ENCODE measurements around the gene EMID1.

- TF ChIP-seq MAX (IDR thresholded peaks at IDR 0.05): no peak
- no peak for TF ChIP-seq CEBPB (IDR thresholded peaks at IDR 0.05)
- TF ChIP-seq USF1 (IDR thresholded peaks at IDR 0.05): no peak
- TF ChIP-seq REST (IDR thresholded peaks at IDR 0.05; ENCODE audit: low read depth): no peak
- no peak for TF ChIP-seq FOXM1 (IDR thresholded peaks at IDR 0.05; ENCODE audit: borderline replicate concordance, low read depth)
- TF ChIP-seq CREB1 (IDR thresholded peaks at IDR 0.05; ENCODE audit: low read depth): no peak
- no peak for TF ChIP-seq EP300 (IDR thresholded peaks at IDR 0.05; ENCODE audit: borderline replicate concordance)
- TF ChIP-seq RAD21 (IDR thresholded peaks at IDR 0.05; ENCODE audit: low read depth): no peak
Observed at GRCh38 chr22:29166180-29166579, 39.5 kb upstream of the EMID1 start.

Measured in Ishikawa (cell line).